ENCODE measurements around the gene PDE6G.
A peak's percentile ranks its signal among the peaks of the same experiment; 100 is the strongest.
"Not testable (repeated sequence)": the region's sequence is repeated elsewhere in the genome, so short reads cannot be mapped to it uniquely, and the experiment has no call there.

The PDE6G gene

DNA sequence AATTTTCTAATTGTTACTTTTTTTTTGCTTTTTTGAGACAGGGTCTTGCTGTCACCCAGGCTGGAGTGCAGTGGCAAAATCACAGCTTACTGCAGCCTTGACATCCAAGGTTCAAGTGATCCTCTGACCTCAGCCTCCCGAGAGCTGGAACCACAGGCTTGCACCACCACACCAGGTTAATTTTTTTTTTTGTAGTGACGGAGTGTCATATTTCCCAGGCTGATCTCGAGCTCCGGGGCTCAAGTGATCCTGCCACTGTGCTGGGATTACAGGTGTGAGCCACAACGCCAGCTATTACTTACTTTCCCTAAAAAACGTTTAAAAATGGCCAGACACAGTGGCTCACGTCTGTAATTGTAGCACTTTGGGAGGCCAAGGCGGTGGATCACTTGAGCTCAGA lies 26.1 kb downstream of the PDE6G start:
- DNase-seq: no peak

DNA sequence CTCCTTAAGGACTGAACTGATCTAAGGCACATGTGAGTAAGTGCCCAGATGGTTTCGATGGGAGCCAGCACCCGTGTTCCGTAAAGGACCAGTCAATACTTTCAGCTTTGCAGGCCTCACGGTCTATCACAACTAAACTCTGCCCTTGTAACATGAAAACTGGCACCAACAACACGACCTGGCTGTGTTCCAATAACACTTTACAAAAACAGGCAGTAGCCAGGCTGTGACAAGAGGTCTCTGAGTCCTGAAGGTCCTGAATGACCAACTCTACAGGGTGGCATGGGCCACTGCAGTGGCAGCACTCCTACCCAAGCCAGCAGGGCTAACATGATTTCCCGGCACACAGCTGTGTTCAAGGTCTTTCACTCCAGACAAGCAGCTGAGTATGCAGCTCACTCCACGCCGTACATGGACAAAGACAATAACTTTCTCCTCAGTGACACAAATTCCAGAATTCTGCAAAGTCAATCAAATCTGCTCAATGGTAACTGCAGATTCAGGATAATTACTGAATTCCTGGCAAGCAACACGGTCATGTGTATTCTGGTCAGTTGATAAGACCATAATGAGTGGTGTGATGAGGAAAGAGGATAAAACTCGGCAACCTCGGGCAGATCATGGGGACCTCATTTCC lies 34.7 kb downstream of the PDE6G start:
- DNase-seq: no peak

DNA sequence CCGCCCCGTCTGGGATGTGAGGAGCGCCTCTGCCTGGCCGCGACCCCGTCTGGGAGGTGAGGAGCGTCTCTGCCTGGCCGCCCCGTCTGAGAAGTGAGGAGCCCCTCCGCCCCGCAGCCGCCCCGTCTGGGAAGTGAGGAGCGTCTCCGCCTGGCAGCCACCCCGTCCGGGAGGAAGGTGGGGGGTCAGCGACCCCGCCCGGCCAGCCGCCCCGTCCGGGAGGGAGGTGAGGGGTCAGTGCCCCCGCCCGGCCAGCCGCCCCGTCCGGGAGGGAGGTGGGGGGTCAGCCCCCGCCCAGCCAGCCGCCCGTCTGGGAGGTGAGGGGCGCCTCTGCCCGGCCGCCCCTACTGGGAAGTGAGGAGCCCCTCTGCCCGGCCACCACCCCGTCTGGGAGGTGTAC lies 38.0 kb downstream of the PDE6G start:
- not testable (repeated sequence) for DNase-seq

- no peak for DNase-seq
Observed at GRCh38 chr17:81616877-81617276, 39.5 kb downstream of the PDE6G start.

DNA sequence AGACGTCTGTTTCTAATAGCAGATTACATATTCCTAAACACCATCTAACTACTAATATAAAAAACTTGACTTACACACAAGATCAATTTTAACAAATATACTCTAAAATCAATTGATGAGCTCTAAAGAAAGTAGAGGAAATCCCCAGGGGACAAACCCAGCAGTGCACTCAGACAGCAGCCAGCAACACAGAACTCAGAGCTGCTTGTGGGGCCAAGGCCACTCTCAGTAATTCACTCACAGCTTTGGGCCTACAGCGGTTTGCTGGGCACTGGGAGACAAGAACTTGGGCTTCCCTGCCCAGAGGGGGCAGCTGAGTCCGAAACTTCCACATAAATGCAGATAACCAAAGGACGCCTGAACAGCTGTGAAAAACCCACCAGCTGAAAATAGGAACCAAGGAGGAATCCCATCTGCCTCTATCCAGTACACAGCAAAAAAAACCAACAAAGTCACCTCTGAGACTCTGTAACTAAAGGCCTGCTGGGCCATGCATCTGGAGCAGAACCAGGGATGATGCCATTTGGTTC lies 40.9 kb downstream of the PDE6G start:
- DNase-seq: no peak

DNA sequence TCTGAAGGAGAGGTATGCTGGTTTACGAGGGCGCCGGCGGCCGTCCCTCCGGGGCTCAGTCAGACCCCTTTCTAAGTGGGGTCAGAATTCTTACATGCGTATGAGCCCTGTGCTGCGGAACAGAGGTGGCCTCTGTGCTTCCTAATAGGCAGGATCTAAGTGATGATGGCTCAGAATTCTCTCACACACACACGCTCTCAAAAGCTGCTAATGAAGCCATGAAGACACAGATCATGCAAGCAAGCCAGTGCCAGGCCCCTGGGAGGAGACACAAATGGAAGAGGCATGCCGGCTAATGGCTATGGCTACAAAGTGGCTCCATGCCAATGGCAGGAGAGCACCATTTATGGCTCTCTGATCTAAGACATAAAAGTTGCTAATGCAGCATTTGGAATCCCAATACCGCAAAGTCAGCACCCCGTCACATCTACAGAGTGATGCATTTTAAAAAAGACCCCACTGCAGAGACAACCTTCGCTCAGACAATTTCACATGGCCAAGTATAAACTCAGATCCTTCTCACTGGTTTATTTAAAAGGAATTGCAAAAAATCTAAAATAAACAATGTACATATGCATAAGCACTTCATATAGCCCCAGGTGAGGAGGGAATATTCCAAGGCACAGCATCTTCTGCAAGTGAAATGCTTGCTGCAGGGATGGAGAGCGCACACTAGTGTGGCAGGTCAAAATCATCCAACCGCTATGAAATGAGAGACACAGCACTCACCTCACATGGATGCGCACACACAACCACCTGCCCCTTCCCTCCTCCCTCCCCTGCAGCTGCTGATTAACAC lies 44.0 kb downstream of the PDE6G start:
- DNase-seq: no peak

DNA sequence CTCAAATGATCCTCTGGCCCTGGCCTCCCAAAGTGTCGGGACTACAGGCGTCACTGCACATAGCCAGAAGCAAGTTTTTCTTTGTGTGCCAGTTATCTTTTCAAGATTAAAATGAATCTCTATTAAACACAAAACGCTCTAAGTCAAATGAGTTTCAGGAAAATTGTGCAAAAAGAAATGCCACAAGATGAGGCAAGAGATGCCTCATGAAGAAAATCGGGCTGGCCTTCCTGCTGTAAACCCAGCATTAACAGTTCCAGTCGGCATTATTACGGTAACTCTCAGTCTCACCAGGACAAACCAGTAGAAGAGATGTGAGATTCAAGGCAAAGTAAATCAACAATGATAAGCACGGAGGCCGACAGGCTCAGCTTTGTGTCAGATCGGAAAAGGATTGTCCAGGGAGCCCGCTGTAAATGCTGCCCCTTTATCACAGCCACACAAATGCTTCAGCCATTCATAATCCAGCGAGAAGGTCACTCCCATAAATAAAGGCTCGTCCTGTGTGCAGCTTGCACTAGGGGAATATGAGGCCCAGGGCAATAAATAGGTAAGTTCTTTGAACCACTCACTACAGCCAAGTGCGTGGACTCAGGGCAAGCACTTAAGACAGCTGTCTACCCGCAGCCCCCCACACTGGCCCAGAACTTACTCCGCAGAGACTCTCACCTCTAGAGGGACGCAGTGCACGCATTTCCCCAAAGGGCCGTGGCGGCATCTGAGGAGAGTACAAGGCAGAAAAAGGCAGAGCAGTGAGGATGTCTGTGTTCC lies 46.6 kb downstream of the PDE6G start:
- no peak for DNase-seq

- DNase-seq: no peak
Observed at GRCh38 chr17:81608605-81609004, 47.7 kb downstream of the PDE6G start.

- no peak for DNase-seq
Observed at GRCh38 chr17:81608082-81608481, 48.3 kb downstream of the PDE6G start.

GRCh38 chr17:81607431-81607830 lies 48.9 kb downstream of the PDE6G start:
- DNase-seq: no peak

- no peak for DNase-seq
Observed at GRCh38 chr17:81603846-81604610, 52.3 kb downstream of the PDE6G start.

- DNase-seq: peak; percentile 53
Observed at GRCh38 chr17:81601525-81602120, 54.7 kb downstream of the PDE6G start.

Data from NCI-H1694 (cell line).